ENCODE results near the gene TTC28. TPM values are rescaled to one million over a fixed set of nuclear protein-coding genes. Genes with fewer than 3 reads are reported as not detected.
A peak's percentile ranks its signal among the peaks of the same experiment; 100 is the strongest.

TTC28 gene
- total RNA-seq, 1 donor from 2014 or later, result 46.2 TPM

DNA sequence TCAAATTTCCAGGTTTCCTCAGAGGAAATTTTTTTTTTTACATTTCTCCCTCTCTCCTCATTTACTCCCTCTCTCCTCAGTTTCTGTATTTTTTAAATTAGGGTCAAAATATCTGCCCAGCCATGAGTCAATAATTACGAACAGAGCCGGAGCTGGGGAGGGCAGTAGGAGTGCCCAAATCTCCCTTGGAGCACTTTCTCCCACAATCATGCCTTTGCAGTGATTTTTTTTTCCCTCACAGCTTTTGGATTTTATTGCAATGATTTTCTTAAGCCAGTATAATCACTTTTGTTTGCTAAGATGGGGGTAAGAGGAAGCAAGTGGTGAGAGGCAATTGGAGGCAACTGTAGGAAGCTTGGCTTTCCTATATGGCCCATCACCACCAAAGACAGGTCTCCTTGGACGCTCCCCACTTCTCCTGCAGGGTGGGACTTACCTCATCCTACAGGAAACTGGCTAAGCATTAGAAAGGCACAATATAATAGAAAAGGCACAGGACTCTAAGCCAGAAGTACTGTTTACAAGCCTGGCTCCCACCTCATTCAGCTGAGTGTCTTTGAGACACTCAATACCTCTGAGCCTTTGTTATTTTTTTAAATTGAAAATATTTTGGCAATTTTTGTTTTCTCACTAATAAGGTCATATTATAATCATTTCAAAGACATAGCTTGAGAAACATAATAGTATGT is 568.0 kb downstream of the TTC28 start:
- Histone ChIP-seq H3K4me2 (peak overlapping the region; percentile 59), H2AFZ (replicated peaks) (no peak overlapping the region), H3F3A (ENCODE audit: low read depth) (peaks cover 30% of the 10 kb centered on the region), H3K4me1 (peaks cover 33% of the 10 kb centered on the region), H3K27me3 (no peaks in the 10 kb centered on the region), H3K4me3 (peak overlapping the region; percentile 15), H3K9ac (no peak overlapping the region), H3K27ac (peak overlapping the region; percentile 55), H3K36me3 (no peaks in the 10 kb centered on the region), H3K9me3 (ENCODE audit: low read depth) (no peaks in the 10 kb centered on the region), H3K79me2 (ENCODE audit: low read depth) (no peaks in the 10 kb centered on the region), H4K20me1 (ENCODE audit: low read depth) (peaks cover 32% of the 10 kb centered on the region)
- DNase-seq (ENCODE audit: low spot score), result peak; percentile 17
- H3K9me3 Mint-ChIP-seq, result no peaks in the 10 kb centered on the region
- TF ChIP-seq, protein P1, sequence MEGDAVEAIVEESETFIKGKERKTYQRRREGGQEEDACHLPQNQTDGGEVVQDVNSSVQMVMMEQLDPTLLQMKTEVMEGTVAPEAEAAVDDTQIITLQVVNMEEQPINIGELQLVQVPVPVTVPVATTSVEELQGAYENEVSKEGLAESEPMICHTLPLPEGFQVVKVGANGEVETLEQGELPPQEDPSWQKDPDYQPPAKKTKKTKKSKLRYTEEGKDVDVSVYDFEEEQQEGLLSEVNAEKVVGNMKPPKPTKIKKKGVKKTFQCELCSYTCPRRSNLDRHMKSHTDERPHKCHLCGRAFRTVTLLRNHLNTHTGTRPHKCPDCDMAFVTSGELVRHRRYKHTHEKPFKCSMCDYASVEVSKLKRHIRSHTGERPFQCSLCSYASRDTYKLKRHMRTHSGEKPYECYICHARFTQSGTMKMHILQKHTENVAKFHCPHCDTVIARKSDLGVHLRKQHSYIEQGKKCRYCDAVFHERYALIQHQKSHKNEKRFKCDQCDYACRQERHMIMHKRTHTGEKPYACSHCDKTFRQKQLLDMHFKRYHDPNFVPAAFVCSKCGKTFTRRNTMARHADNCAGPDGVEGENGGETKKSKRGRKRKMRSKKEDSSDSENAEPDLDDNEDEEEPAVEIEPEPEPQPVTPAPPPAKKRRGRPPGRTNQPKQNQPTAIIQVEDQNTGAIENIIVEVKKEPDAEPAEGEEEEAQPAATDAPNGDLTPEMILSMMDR (IDR thresholded peaks at IDR 0.05), result no peak
- TF ChIP-seq EZH2phosphoT487 (IDR thresholded peaks at IDR 0.05) (no peak), EZH2 (IDR thresholded peaks at IDR 0.05) (no peak)
- peaks cover 69% of the 10 kb centered on the region for H3K4me1 Mint-ChIP-seq
- H3K4me3 Mint-ChIP-seq, result peak overlapping the region; percentile 54
- no peaks in the 10 kb centered on the region for H3K27me3 Mint-ChIP-seq (ENCODE audit: insufficient read depth, low read depth)
- H3K36me3 Mint-ChIP-seq, result peaks cover 22% of the 10 kb centered on the region
- H3K27ac Mint-ChIP-seq, result peak overlapping the region; percentile 99

DNA sequence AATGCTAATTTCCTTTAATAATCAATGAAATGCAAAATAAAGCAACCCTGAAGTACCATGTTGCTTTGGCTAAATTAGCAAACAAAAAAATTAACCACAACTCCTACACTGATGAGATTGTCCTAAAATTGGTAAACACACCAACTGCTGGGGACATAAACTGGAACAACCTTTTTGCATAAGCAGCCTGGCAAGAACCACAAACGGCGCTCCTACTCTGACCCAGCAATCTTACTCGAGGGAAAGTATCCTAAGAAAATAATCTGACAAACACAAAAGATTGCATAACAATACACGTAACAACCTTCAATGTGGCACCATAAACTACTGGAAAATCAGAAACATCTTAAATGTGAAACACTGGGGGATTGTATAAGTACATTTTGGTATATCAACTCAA is 570.8 kb downstream of the TTC28 start:
- Histone ChIP-seq H3K4me2 (no peak overlapping the region), H3K4me3 (no peak overlapping the region), H4K20me1 (ENCODE audit: low read depth) (peaks cover 32% of the 10 kb centered on the region), H3K79me2 (ENCODE audit: low read depth) (no peaks in the 10 kb centered on the region), H3K27me3 (no peaks in the 10 kb centered on the region), H2AFZ (replicated peaks) (no peak overlapping the region), H3K36me3 (no peaks in the 10 kb centered on the region), H3F3A (ENCODE audit: low read depth) (peaks cover 29% of the 10 kb centered on the region), H3K9ac (no peak overlapping the region), H3K9me3 (ENCODE audit: low read depth) (no peaks in the 10 kb centered on the region), H3K27ac (no peak overlapping the region), H3K4me1 (peaks cover 41% of the 10 kb centered on the region)
- Mint-ChIP-seq H3K36me3 (peaks cover 36% of the 10 kb centered on the region), H3K27me3 (ENCODE audit: insufficient read depth, low read depth) (peaks cover 6% of the 10 kb centered on the region), H3K27ac (no peak overlapping the region), H3K4me1 (peaks cover 74% of the 10 kb centered on the region), H3K4me3 (no peak overlapping the region), H3K9me3 (no peaks in the 10 kb centered on the region)
- DNase-seq (ENCODE audit: low spot score), result no peak
- no peak for TF ChIP-seq EZH2phosphoT487 (IDR thresholded peaks at IDR 0.05)
- TF ChIP-seq EZH2 (IDR thresholded peaks at IDR 0.05), result no peak
- TF ChIP-seq, protein P1 (IDR thresholded peaks at IDR 0.05), result no peak

DNA sequence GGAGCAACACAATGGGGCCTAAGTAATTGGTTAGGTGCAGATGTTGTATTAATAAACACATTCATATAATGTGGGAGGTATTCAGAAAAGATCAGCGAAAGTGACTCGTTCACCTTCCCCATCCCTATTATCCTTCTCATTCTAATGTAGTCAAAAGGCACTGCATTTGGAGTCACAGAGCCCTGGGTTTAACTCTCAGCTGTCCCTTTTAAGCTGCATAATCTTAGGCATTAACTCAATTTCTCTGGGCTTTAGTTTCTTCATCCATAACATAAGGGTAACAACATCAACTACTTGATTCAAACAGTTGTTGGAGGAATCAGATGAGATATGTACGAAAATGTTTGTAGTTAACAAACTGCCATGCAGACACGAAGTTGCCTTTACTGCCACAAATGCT is 573.0 kb downstream of the TTC28 start:
- H3F3A ChIP-seq (ENCODE audit: low read depth), result peaks cover 8% of the 10 kb centered on the region
- no peaks in the 10 kb centered on the region for H3K36me3 ChIP-seq
- H3K9me3 ChIP-seq (ENCODE audit: low read depth), result no peaks in the 10 kb centered on the region
- no peak for DNase-seq (ENCODE audit: low spot score)
- Mint-ChIP-seq H3K27me3 (ENCODE audit: insufficient read depth, low read depth) (peaks cover 6% of the 10 kb centered on the region), H3K9me3 (no peaks in the 10 kb centered on the region), H3K4me3 (no peak overlapping the region), H3K36me3 (peaks cover 36% of the 10 kb centered on the region), H3K4me1 (peaks cover 68% of the 10 kb centered on the region), H3K27ac (no peak overlapping the region)
- H2AFZ ChIP-seq (replicated peaks), result no peak overlapping the region
- H3K4me3 ChIP-seq, result no peak overlapping the region
- peaks cover 22% of the 10 kb centered on the region for H3K4me1 ChIP-seq
- H3K27ac ChIP-seq, result no peak overlapping the region
- H4K20me1 ChIP-seq (ENCODE audit: low read depth), result peaks cover 14% of the 10 kb centered on the region
- no peak for TF ChIP-seq EZH2 (IDR thresholded peaks at IDR 0.05)
- TF ChIP-seq, protein P1 (IDR thresholded peaks at IDR 0.05), result no peak
- no peak for TF ChIP-seq EZH2phosphoT487 (IDR thresholded peaks at IDR 0.05)
- H3K9ac ChIP-seq, result no peak overlapping the region
- no peaks in the 10 kb centered on the region for H3K27me3 ChIP-seq
- H3K4me2 ChIP-seq, result peak overlapping the region; percentile 11
- H3K79me2 ChIP-seq (ENCODE audit: low read depth), result no peaks in the 10 kb centered on the region
